ENCODE data around the gene ATP2B1. TPM values are rescaled to one million over a fixed set of nuclear protein-coding genes. Genes with fewer than 3 reads are reported as not detected.

Gene ATP2B1
- total and polyA plus RNA-seq, 2 donors (not counting 1 experiment from before 2014, with no cell fraction given): 26.1 to 238 TPM

DNA sequence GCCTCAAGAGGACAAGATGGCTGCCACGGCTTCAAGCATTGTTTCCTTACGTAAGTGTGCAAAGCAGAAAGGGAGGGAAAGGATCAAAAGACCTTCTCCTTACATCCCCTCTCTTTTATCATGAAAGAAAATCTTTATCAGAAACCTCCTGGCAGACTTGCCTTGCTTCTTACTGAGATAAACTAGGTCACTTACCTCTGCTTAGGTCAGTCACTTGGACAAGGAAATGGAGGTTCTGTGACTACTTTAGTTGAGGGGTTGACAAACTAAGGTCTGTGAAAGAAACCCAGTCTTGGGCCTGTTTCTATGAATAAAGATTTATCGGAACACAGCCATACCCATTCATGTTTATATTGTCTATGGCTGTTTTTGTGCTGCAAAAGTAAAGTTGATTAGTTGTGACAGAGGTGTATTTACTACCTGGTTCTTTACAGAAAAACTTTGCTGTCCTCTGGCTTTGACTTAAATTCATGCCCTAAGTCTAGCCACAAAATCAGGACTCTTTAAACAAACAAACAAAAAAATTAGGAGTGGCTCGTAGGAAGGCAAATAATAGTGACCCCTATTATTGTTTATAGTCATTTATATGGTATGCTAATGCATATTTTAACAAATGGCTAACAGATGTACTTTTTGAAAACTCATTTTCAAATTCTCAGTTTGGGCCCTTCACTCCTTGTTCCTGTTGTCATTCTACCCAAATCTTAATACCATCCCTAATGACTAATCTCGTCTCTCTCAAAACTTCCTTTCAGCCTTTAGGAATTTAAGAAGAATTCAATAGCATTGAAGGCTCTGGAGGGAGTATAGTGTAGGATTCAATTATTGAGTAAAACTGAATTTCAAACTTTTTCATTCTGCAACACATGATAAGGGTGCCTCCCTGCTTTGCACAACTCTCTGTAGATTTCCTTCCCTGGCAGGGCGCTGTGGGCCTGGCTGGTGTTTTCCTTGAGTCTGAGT lies 42.0 kb upstream of the ATP2B1 start:
- Histone ChIP-seq H3K9me3 (ENCODE audit: control extremely low read depth in 1 of 3, control insufficient read depth in 2 of 3, insufficient read depth in 1 of 3, low read length in 2 of 3) (no peaks in the 10 kb centered on the region), H3K4me2 (replicated peaks; ENCODE audit: low read depth, low read length, poor library complexity, severe bottlenecking) (no peak overlapping the region), H3K79me2 (ENCODE audit: control insufficient read depth, insufficient read depth, low read length) (no peaks in the 10 kb centered on the region), H3K27ac (ENCODE audit: low read length in 2 of 2) (no peak overlapping the region), H3K27me3 (replicated peaks in 1 of 4; ENCODE audit: control extremely low read depth in 1 of 4, control insufficient read depth in 3 of 4, insufficient read depth in 4 of 4, low read length in 3 of 4) (no peaks in the 10 kb centered on the region), H3K4me1 (ENCODE audit: control insufficient read depth in 2 of 2, insufficient read depth in 2 of 2, low read length in 2 of 2) (peaks cover 17 to 21% of the 10 kb centered on the region in 2 donors), H3K4me3 (ENCODE audit: control extremely low read depth in 1 of 5, extremely low read depth in 1 of 5, insufficient read depth in 1 of 5, low read depth in 2 of 5, low read length in 4 of 5) (no peak overlapping the region), H4K20me1 (ENCODE audit: control insufficient read depth, insufficient read depth, low read length, poor library complexity, severe bottlenecking) (no peaks in the 10 kb centered on the region), H2AFZ (ENCODE audit: insufficient read depth, low read depth, low read length, poor library complexity, severe bottlenecking) (no peak overlapping the region), H3K9ac (ENCODE audit: low read length) (no peak overlapping the region), H3K36me3 (replicated peaks in 1 of 2; ENCODE audit: control extremely low read depth in 1 of 2, control insufficient read depth in 1 of 2, extremely low read depth in 1 of 2, insufficient read depth in 2 of 2, low read length in 1 of 2) (no peaks in the 10 kb centered on the region)
- H3K27ac Mint-ChIP-seq: no peak overlapping the region
- no peaks in the 10 kb centered on the region for H3K27me3 Mint-ChIP-seq
- WGBS (ENCODE audit: insufficient coverage): 100% methylated on average over 1 of the region's 6 CpGs
- no peaks in the 10 kb centered on the region for H3K9me3 Mint-ChIP-seq (ENCODE audit: insufficient read depth)
- intact Hi-C loops (cut with micrococcal nuclease): no loop called here
- peaks cover 18% of the 10 kb centered on the region for H3K4me1 Mint-ChIP-seq
- TF ChIP-seq, protein P1, sequence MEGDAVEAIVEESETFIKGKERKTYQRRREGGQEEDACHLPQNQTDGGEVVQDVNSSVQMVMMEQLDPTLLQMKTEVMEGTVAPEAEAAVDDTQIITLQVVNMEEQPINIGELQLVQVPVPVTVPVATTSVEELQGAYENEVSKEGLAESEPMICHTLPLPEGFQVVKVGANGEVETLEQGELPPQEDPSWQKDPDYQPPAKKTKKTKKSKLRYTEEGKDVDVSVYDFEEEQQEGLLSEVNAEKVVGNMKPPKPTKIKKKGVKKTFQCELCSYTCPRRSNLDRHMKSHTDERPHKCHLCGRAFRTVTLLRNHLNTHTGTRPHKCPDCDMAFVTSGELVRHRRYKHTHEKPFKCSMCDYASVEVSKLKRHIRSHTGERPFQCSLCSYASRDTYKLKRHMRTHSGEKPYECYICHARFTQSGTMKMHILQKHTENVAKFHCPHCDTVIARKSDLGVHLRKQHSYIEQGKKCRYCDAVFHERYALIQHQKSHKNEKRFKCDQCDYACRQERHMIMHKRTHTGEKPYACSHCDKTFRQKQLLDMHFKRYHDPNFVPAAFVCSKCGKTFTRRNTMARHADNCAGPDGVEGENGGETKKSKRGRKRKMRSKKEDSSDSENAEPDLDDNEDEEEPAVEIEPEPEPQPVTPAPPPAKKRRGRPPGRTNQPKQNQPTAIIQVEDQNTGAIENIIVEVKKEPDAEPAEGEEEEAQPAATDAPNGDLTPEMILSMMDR (IDR thresholded peaks at IDR 0.05): no peak
- no peak for TF ChIP-seq EZH2 (IDR thresholded peaks at IDR 0.05; ENCODE audit: borderline replicate concordance, insufficient read depth, low read depth, low read length, poor library complexity, severe bottlenecking)
- DNase-seq (no peak), ATAC-seq (ENCODE audit: low read depth) (no peak)
- ChIA-PET CTCF (no interaction called here), POLR2A (no interaction called here)
- H3K4me3 Mint-ChIP-seq: no peak overlapping the region

DNA sequence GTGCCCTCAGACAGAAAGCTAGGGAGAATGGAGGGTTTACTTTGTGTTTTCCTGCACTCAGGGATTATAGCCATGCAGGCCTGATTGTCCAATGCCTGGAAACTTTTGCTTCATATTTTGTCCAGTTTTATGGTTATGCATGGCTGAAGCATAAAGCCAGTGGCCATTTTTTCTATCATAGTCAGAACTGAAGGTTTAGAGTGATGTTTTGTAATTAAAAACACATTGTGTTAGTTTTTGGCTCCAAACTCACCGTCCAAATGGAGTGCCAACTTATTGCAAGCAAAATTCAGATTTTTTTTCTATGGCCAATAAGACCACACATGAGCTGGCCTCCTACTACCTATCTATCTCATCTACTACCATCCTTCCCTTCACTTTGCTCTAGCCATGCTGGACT lies 40.2 kb upstream of the ATP2B1 start:
- intact Hi-C loops (cut with micrococcal nuclease): no loop called here
- Mint-ChIP-seq H3K27me3 (no peaks in the 10 kb centered on the region), H3K4me3 (no peak overlapping the region), H3K4me1 (peaks cover 17% of the 10 kb centered on the region), H3K9me3 (ENCODE audit: insufficient read depth) (no peaks in the 10 kb centered on the region), H3K27ac (no peak overlapping the region)
- TF ChIP-seq EZH2 (IDR thresholded peaks at IDR 0.05; ENCODE audit: borderline replicate concordance, insufficient read depth, low read depth, low read length, poor library complexity, severe bottlenecking): no peak
- TF ChIP-seq, protein P1 (IDR thresholded peaks at IDR 0.05): no peak
- Histone ChIP-seq H3K4me2 (replicated peaks; ENCODE audit: low read depth, low read length, poor library complexity, severe bottlenecking) (no peak overlapping the region), H3K4me1 (ENCODE audit: control insufficient read depth in 2 of 2, insufficient read depth in 2 of 2, low read length in 2 of 2) (peaks cover 17 to 21% of the 10 kb centered on the region in 2 donors), H3K27me3 (replicated peaks in 1 of 4; ENCODE audit: control extremely low read depth in 1 of 4, control insufficient read depth in 3 of 4, insufficient read depth in 4 of 4, low read length in 3 of 4) (no peaks in the 10 kb centered on the region), H2AFZ (ENCODE audit: insufficient read depth, low read depth, low read length, poor library complexity, severe bottlenecking) (no peak overlapping the region), H3K4me3 (ENCODE audit: control extremely low read depth in 1 of 5, extremely low read depth in 1 of 5, insufficient read depth in 1 of 5, low read depth in 2 of 5, low read length in 4 of 5) (no peak overlapping the region), H3K9me3 (ENCODE audit: control extremely low read depth in 1 of 3, control insufficient read depth in 2 of 3, insufficient read depth in 1 of 3, low read length in 2 of 3) (no peaks in the 10 kb centered on the region), H3K36me3 (replicated peaks in 1 of 2; ENCODE audit: control extremely low read depth in 1 of 2, control insufficient read depth in 1 of 2, extremely low read depth in 1 of 2, insufficient read depth in 2 of 2, low read length in 1 of 2) (no peaks in the 10 kb centered on the region), H3K27ac (ENCODE audit: low read length in 2 of 2) (no peak overlapping the region), H4K20me1 (ENCODE audit: control insufficient read depth, insufficient read depth, low read length, poor library complexity, severe bottlenecking) (no peaks in the 10 kb centered on the region), H3K79me2 (ENCODE audit: control insufficient read depth, insufficient read depth, low read length) (no peaks in the 10 kb centered on the region), H3K9ac (ENCODE audit: low read length) (no peak overlapping the region)
- ChIA-PET CTCF (no interaction called here), POLR2A (interaction anchor here (0.6 kb wide), 1 partner anchor 187 kb away, joined by 3 read pairs; no protein-coding TSS in a partner anchor)
- 100% methylated on average over 1 of the region's 1 CpG for WGBS (ENCODE audit: insufficient coverage)
- ATAC-seq (ENCODE audit: low read depth) (no peak), DNase-seq (no peak)
